Measurements from ENCODE around the gene NUDCD2.

GRCh38 chr5:163508753-163509152, 48.9 kb upstream of the NUDCD2 start:
- TF ChIP-seq CTCF (IDR thresholded peaks at IDR 0.05) (no peak), EZH2 (IDR thresholded peaks at IDR 0.05) (no peak)
